Stimulated activated CD8-positive, alpha-beta memory T cell treated with anti-CD3 and anti-CD28 coated beads, Interleukin-2, amount 100 ng/mL, for 1 hour (primary cell): Measurements from ENCODE around the gene AFAP1L2.

ENCODE experiments used
- DNase-seq, 2 donors: peaks; one replicate each; pipeline ENCODE4 v3.0.0-alpha.2; 2020; ENCODE audit warnings: low read depth in 2 of 2

AFAP1L2 gene

DNA sequence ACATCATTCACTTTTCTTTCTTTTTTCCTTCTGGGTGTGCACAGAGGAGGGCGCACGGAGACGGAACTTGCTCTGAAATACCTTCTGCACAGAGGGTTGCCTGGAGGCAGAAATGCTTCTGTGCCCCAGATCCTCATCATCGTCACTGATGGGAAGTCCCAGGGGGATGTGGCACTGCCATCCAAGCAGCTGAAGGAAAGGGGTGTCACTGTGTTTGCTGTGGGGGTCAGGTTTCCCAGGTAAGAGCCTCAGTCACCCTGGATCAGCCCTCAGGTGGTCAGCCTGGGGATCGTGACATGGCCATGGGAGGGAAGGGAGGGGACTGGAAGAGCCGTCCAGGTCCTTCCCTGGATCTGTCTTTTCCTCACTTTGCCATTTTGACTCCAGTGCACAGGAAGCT is 131.6 kb downstream of the AFAP1L2 start:
- DNase-seq = no peak

DNA sequence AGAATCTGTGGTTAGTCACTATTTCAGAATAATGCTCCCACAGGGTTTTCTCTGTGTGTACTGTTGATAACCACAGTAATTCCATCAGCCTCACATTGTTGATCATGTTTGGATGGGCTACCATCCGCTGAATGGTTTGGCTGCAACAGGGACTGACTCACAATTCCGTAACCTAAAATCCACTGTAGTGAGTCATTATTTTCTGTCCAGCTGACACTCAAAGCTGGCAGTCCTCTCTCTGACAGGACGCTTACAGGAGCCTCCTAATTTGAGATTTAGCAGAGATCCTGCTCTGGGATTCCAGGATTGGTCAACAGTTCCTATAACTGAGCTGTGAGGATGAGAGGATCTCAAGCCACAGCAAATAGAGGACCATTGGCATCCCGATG is 132.5 kb downstream of the AFAP1L2 start:
- no peak for DNase-seq

DNA sequence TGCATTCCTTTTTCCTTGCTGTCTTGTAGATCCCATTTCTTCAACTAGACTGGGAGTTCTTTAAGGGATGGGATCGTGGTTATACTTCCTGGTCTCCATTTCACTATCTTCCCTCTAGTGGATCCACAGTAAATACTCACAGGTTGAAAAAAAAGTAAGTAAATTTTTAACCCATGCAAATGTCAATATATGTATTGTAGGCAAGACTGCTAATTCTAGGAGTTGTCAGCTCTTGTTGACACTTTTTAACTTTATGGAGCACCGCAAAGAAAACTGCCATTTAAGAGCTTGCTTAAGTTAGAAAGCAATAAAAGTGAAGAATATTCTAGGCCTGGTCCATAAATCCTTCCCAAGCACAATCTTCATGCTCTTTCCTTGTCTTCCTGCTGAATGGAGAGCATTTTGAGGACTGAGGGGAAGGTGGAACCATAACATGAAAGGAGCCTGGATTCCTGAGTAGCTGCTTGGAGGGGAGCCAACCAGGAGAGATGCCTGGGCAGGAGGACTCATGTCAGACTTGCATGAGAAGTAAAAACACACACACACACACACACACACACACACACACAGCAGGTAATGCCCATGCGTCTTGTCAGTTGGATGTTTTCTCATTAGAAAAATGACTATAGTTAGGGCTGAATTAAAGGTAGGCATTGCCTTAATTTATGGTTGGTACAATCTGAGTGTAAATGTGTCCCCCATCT is 133.1 kb downstream of the AFAP1L2 start:
- no peak for DNase-seq

DNA sequence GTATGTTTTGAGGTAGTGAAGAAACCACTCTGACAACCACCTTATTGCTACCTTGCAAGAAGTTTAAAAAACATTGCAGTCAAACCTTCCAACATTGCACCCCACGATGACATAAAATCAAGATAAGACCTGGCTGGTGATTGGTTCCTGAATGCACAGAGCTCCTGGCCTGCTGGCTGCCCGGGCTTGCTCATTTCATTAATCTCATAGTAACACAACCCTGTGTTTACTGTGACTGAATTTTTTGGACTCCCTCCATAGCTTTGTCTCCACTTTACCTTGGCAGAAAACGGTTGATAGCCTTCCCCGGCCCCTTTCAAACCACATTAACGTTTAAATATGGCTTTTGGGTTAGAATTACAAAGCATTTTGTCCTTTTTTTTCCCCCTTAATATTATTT is 137.8 kb downstream of the AFAP1L2 start:
- DNase-seq = no peak

DNA sequence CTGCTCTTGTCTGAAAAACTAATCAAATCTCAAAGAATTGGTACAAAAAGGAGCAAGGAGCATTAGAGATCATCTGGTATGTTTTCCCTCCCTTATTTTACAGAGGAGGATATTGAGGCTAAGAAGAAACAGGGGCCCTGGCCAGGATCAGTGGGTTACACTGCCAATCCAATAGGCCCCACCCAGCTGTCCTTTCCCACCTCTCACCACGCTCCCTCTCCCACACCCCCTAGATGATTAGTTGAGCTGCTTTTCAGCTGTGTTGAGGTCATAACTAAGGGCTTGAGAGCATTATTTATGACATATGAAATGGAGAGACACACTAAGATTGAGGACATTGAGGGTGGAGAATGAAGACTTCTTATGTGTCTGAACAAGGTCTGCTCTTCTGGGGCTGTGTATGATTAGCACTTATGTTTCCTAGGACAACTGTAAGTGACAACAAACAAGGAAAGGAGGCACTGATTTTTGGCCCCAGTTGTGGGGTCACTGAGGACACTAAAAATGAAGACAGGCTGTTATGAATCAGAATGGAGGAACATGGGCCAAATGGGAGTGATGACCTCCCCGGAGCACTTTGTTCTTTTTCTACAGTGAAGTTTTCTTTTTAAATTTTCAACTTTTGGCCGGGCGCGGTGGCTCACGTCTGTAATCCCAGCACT is 138.8 kb downstream of the AFAP1L2 start:
- no peak for DNase-seq

GRCh38 chr10:114262496-114262895 is 141.8 kb downstream of the AFAP1L2 start:
- DNase-seq = no peak

- DNase-seq = no peak
Measured at GRCh38 chr10:114261076-114261475, 143.2 kb downstream of the AFAP1L2 start.

DNA sequence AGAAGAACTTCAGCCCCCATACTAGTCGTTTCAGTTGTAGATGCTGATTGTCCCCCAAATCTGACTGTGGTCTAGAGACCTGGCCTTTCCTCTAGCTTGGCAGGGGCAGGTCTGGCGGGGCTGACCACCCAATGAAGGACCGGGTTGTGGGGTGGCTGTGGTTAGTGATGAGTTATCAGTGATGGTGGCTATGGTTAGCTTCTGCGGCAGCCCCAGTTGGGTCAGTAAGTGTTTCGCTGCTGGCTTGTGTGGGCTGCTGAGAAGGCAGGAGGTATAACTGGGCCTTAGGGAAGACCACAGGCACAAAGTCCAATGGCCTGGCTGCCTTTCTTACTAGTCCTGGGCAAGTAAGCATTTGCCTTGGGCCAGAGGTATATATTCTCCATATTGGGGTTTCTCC is 143.9 kb downstream of the AFAP1L2 start:
- no peak for DNase-seq

- no peak for DNase-seq
Measured at GRCh38 chr10:114259824-114260223, 144.5 kb downstream of the AFAP1L2 start.

GRCh38 chr10:114258274-114258840 is 145.9 kb downstream of the AFAP1L2 start:
- DNase-seq = no peak

DNA sequence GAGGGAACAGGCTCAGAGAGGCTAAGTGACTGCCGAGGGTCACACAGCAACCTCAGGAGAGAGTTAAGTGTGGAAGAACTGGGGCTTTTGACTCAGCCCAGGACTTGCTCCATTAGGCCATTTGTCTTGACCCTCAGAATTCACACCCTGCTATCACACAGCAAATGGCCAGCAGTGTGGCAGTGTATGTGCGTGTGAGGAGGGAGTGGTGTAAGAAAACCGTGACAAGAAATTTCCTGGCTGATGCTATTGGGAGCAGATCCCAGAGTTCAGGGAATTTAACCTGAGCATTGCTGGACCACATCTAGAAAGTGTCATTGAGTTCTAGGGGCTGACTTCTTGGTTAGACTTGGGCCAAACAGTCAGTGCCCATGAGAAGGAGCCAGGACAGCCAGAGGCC is 146.8 kb downstream of the AFAP1L2 start:
- no peak for DNase-seq

DNA sequence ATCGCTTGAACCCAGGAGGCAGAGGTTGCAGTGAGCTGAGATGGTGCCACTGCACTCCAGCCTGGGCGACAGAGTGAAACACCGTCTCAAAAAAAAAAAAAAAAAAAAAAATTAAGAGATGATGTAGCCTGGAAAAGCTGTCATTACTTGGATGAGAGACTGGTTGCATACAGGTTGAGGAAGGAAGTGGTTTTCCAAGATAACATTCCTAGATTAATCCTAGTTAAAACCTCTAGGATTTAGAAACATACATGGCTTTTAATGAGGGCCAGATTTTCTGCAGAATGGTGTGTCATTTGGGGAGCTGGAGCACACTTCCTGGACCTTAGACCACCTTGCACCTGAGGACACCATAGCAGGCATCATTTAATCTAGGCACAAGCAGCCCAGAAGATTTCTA is 147.5 kb downstream of the AFAP1L2 start:
- no peak for DNase-seq

- DNase-seq = no peak
Measured at GRCh38 chr10:114256008-114256765, 148.1 kb downstream of the AFAP1L2 start.

- DNase-seq = no peak
Measured at GRCh38 chr10:114255227-114255626, 149.1 kb downstream of the AFAP1L2 start.

- DNase-seq = no peak
Measured at GRCh38 chr10:114252883-114253282, 151.4 kb downstream of the AFAP1L2 start.

- no peak for DNase-seq
Measured at GRCh38 chr10:114252092-114252491, 152.2 kb downstream of the AFAP1L2 start.

DNA sequence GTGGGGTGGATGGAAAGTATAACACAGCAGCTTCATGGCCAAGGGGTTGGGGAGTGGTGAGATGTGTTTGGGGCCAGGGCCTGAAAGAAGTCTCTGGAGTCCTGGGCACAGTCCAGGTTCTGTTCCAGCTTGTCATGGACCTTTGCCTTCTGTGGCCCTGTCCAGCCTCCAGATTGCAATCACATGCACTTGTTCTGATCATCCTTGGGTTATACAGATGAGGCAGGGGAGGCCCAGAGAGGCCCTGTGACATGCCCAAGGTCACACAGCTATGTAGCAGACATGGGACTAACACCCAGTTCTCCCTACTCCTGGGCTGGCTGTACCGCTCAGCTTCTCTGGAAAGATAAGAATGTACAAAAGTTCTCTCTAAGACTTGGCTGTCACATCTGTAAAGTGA is 153.6 kb downstream of the AFAP1L2 start:
- DNase-seq = no peak

GRCh38 chr10:114250236-114250635 is 154.1 kb downstream of the AFAP1L2 start:
- DNase-seq = no peak

- DNase-seq = no peak
Measured at GRCh38 chr10:114246679-114247305, 157.5 kb downstream of the AFAP1L2 start.

GRCh38 chr10:114245121-114245791 is 159.0 kb downstream of the AFAP1L2 start:
- no peak for DNase-seq
